Tibial nerve (tissue), 4 donors: Measurements from ENCODE around the gene PMPCA. TPM values are rescaled to one million over a fixed set of nuclear protein-coding genes. Genes with fewer than 3 reads are reported as not detected.

Source experiments
- DNase-seq, 2 donors: peaks; one replicate each; pipeline ENCODE4 v3.0.0-alpha.2; 2019; ENCODE audit warnings: low spot score in 2 of 2
- H3K27ac ChIP-seq, 4 donors: fragments of 200-600 bp; sonication (generic) in 3 of 4; one replicate each; pipeline ENCODE4 v1.5.1; 2017 to 2019; ENCODE audit warnings: mild to moderate bottlenecking in 1 of 4
- H3K27me3 ChIP-seq, 2 donors: fragments of 200-600 bp; sonication (generic) in 1 of 2; one replicate each; pipeline versions ENCODE4 v1.5.1 to v1.6.0; 2017 to 2019
- H3K36me3 ChIP-seq, 3 donors: fragments of 200-600 bp; sonication (generic); one replicate each; pipeline ENCODE4 v1.5.1; 2018 to 2019
- H3K4me1 ChIP-seq, 4 donors: fragments of 200-600 bp; sonication (generic) in 3 of 4; one replicate each; pipeline ENCODE4 v1.5.1; 2017 to 2019
- H3K4me3 ChIP-seq, 4 donors: fragments of 200-600 bp; sonication (generic) in 3 of 4; one replicate each; pipeline ENCODE4 v1.5.1; 2017 to 2019; ENCODE audit warnings: mild to moderate bottlenecking in 1 of 4, moderate library complexity in 1 of 4
- H3K9me3 ChIP-seq, 4 donors: fragments of 200-600 bp; sonication (generic) in 3 of 4; one replicate each; pipeline ENCODE4 v1.5.1; 2017 to 2019
- CTCF ChIP-seq, 5 experiments: fragments of 200-600 bp in 3 of 5; fragments of 450-650 bp in 2 of 5; sonication (generic) in 3 of 5; IDR thresholded peaks; one replicate each; pipeline ENCODE4 v1.5.1; 2016 to 2019; ENCODE audit warnings: antibody characterized with exemption in 5 of 5, mild to moderate bottlenecking in 3 of 5, moderate library complexity in 2 of 5
- EP300 ChIP-seq, 2 donors: sonication (generic); formaldehyde crosslinking; IDR thresholded peaks; one replicate each; pipeline ENCODE4 v1.6.1; 2017; ENCODE audit warnings: antibody characterized with exemption in 2 of 2, mild to moderate bottlenecking in 1 of 2
- POLR2A ChIP-seq, 2 donors: fragments of 450-650 bp; IDR thresholded peaks; one replicate each; pipeline ENCODE4 v1.6.1; 2017; ENCODE audit warnings: antibody characterized with exemption in 2 of 2, mild to moderate bottlenecking in 2 of 2, moderate library complexity in 2 of 2
- WGBS, 2 donors: methylation state at CpG; one replicate each; pipeline ENCODE4 v1.1.5; 2018; 5-methylcytosine and 5-hydroxymethylcytosine counted together
- total RNA-seq, 4 donors: library from RNA; depleted of rRNA; stranded (reverse); fragments of >200 nt; gene quantifications; one replicate each; pipeline ENCODE4 v1.1.0, GENCODE V29; 2016

The PMPCA gene
- total RNA-seq, 4 donors from 2014 or later: 35.6 to 42.0 (median 39.3) TPM

GRCh38 chr9:136380381-136380780, 30.1 kb upstream of the PMPCA start:
- H3K4me3 ChIP-seq: no peak overlapping the region
- H3K27ac ChIP-seq: no peak overlapping the region
- 95% methylated on average over 14 to 16 of the region's 17 CpGs for WGBS, 2 donors
- H3K36me3 ChIP-seq: peaks cover 0 to 91% (median 8%) of the 10 kb centered on the region in 3 donors
- TF ChIP-seq EP300 (IDR thresholded peaks at IDR 0.05): no peak
- TF ChIP-seq CTCF (IDR thresholded peaks at IDR 0.05): no peak
- TF ChIP-seq POLR2A (IDR thresholded peaks at IDR 0.05): no peak
- no peak for DNase-seq
- H3K9me3 ChIP-seq: no peaks in the 10 kb centered on the region
- H3K4me1 ChIP-seq: peaks cover 0 to 9% (median 0%) of the 10 kb centered on the region in 4 donors
- H3K27me3 ChIP-seq: no peaks in the 10 kb centered on the region

- Histone ChIP-seq H3K4me1 (peaks cover 0 to 9% (median 0%) of the 10 kb centered on the region in 4 donors), H3K36me3 (peaks cover 0 to 92% (median 8%) of the 10 kb centered on the region in 3 donors), H3K4me3 (no peak overlapping the region), H3K9me3 (no peaks in the 10 kb centered on the region), H3K27me3 (no peaks in the 10 kb centered on the region), H3K27ac (no peak overlapping the region)
- WGBS, 2 donors: 77 to 89% methylated on average over 7 to 8 of the region's 9 CpGs
- DNase-seq: no peak
- TF ChIP-seq POLR2A (IDR thresholded peaks at IDR 0.05) (no peak), CTCF (IDR thresholded peaks at IDR 0.05) (no peak), EP300 (IDR thresholded peaks at IDR 0.05) (no peak)
Observed at GRCh38 chr9:136381311-136381710, 29.1 kb upstream of the PMPCA start.

DNA sequence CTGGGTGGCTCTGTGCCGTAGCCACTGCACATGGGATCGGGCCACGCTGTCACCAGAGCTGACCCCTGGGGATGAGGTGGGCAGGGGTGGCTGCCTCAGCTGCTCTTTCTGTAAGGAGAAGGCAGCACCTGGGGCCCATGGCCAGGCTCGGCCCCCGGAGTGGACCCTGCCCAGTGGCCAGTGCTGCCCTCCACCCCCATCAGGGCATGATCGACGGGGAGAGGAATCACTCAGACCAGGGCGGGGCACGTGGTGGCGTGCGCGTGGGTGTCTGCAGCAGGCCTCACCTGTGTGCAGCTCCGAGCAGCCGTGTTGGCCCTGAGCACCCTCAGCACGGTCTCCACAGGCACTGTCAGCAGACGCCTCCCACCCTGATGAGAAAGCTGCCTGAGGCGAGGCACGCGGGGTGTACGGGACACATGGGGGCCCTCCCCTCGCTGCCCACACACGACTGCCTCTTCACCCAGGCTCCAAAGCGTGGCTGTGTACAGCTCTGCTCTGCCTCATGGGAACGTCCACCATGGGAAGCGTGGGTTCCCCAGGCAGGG, 28.4 kb upstream of the PMPCA start:
- DNase-seq: no peak
- no peak for TF ChIP-seq EP300 (IDR thresholded peaks at IDR 0.05)
- TF ChIP-seq POLR2A (IDR thresholded peaks at IDR 0.05): no peak
- no peak for TF ChIP-seq CTCF (IDR thresholded peaks at IDR 0.05)
- Histone ChIP-seq H3K27me3 (no peaks in the 10 kb centered on the region), H3K9me3 (no peaks in the 10 kb centered on the region), H3K36me3 (peaks cover 0 to 99% (median 8%) of the 10 kb centered on the region in 3 donors), H3K4me3 (no peak overlapping the region), H3K4me1 (peaks cover 0 to 3% (median 0%) of the 10 kb centered on the region in 4 donors), H3K27ac (no peak overlapping the region)
- WGBS, 2 donors: 89 to 93% methylated on average over 13 to 22 of the region's 25 CpGs

DNA sequence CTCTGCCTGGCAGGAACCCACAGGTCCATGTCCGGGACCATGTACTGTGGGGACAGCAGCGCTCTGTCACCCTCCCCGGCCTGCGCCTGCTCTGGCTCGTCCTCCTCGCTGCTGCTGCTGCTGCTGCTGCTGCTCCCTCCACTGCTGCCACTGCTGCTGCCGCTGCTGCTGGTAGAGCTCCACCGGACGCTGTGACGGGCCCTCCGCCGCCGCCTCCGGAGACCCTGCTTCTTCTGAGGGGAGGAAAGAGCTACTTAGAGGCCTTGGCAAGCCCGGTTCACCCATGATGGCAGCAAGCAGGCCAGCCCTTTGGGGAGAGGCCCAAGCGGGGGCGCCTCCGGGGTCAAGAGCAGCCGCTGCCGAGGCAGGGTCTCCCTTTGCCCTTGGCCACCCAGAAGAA, 27.0 kb upstream of the PMPCA start:
- no peak for DNase-seq
- H3K4me3 ChIP-seq: no peak overlapping the region
- H3K9me3 ChIP-seq: no peaks in the 10 kb centered on the region
- no peak for TF ChIP-seq CTCF (IDR thresholded peaks at IDR 0.05)
- TF ChIP-seq POLR2A (IDR thresholded peaks at IDR 0.05): no peak
- TF ChIP-seq EP300 (IDR thresholded peaks at IDR 0.05): no peak
- no peaks in the 10 kb centered on the region for H3K4me1 ChIP-seq
- peaks cover 0 to 100% (median 8%) of the 10 kb centered on the region in 3 donors for H3K36me3 ChIP-seq
- 93 to 95% methylated on average over 18 to 20 of the region's 20 CpGs for WGBS, 2 donors
- no peak overlapping the region for H3K27ac ChIP-seq
- no peaks in the 10 kb centered on the region for H3K27me3 ChIP-seq

- 87 to 89% methylated on average over 11 of the region's 11 CpGs for WGBS, 2 donors
- no peak for DNase-seq
- TF ChIP-seq EP300 (IDR thresholded peaks at IDR 0.05) (no peak), CTCF (IDR thresholded peaks at IDR 0.05) (no peak), POLR2A (IDR thresholded peaks at IDR 0.05) (no peak)
- Histone ChIP-seq H3K9me3 (no peaks in the 10 kb centered on the region), H3K36me3 (peaks cover 2 to 100% (median 8%) of the 10 kb centered on the region in 3 donors), H3K4me3 (no peak overlapping the region), H3K4me1 (no peaks in the 10 kb centered on the region), H3K27me3 (no peaks in the 10 kb centered on the region), H3K27ac (no peak overlapping the region)
Observed at GRCh38 chr9:136385015-136385414, 25.4 kb upstream of the PMPCA start.
